Neutrophil (primary cell): Measurements from ENCODE around the gene IARS2.

Source experiments
- H3K27ac ChIP-seq: fragments of 200-600 bp; sonication (generic); 2 replicates; pipeline ENCODE4 v1.5.1; 2016; ENCODE audit warnings: mild to moderate bottlenecking, moderate library complexity
- H3K27me3 ChIP-seq: fragments of 200-600 bp; sonication (generic); 2 replicates; pipeline ENCODE4 v1.6.0; 2016; ENCODE audit warnings: mild to moderate bottlenecking
- H3K36me3 ChIP-seq: fragments of 200-600 bp; sonication (generic); 2 replicates; pipeline ENCODE4 v1.5.1; 2017
- H3K4me1 ChIP-seq, 2 experiments: fragments of 200-600 bp in 1 of 2; sonication (generic) in 1 of 2; 1 replicate in 1 of 2; 2 replicates in 1 of 2; pipeline versions ENCODE4 v1.5.1 to v1.6.1; 2013 to 2016; ENCODE audit warnings: low read depth in 1 of 2, low read length in 1 of 2, mild to moderate bottlenecking in 1 of 2, moderate library complexity in 1 of 2; ENCODE audit not compliant: control insufficient read depth in 1 of 2, insufficient read depth in 1 of 2
- H3K4me3 ChIP-seq, 2 experiments: fragments of 200-600 bp in 1 of 2; sonication (generic) in 1 of 2; 1 replicate in 1 of 2; 2 replicates in 1 of 2; pipeline ENCODE4 v1.5.1; 2013 to 2016; ENCODE audit warnings: low read depth in 1 of 2, low read length in 1 of 2, mild to moderate bottlenecking in 1 of 2, moderate library complexity in 1 of 2
- H3K9me3 ChIP-seq: fragments of 200-600 bp; sonication (generic); 2 replicates; pipeline ENCODE4 v1.5.1; 2016
- CTCF ChIP-seq: fragments of 200-600 bp; sonication (generic); IDR thresholded peaks from 2 replicates; pipeline ENCODE4 v1.5.1; 2016; ENCODE audit warnings: antibody characterized with exemption

IARS2 gene

GRCh38 chr1:220094016-220094911, at the start of gene IARS2:
Gene IARS2 (plus strand): TSS chr1:220094132. CDS start chr1:220094217, 85 bp downstream.
- Histone ChIP-seq H3K36me3 (peaks cover 15% of the 10 kb centered on the region), H3K9me3 (no peaks in the 10 kb centered on the region), H3K4me1 (peaks cover 21 to 25% of the 10 kb centered on the region in 2 experiments), H3K27me3 (no peaks in the 10 kb centered on the region), H3K4me3 (peak within 1 kb of the TSS; percentile 73 to 95), H3K27ac (peak within 1 kb of the TSS; percentile 74)
- TF ChIP-seq CTCF: no peak

GRCh38 chr1:220044678-220045355, 49.1 kb upstream of the IARS2 start:
- peak overlapping the region; percentile 30 for H3K27ac ChIP-seq

DNA sequence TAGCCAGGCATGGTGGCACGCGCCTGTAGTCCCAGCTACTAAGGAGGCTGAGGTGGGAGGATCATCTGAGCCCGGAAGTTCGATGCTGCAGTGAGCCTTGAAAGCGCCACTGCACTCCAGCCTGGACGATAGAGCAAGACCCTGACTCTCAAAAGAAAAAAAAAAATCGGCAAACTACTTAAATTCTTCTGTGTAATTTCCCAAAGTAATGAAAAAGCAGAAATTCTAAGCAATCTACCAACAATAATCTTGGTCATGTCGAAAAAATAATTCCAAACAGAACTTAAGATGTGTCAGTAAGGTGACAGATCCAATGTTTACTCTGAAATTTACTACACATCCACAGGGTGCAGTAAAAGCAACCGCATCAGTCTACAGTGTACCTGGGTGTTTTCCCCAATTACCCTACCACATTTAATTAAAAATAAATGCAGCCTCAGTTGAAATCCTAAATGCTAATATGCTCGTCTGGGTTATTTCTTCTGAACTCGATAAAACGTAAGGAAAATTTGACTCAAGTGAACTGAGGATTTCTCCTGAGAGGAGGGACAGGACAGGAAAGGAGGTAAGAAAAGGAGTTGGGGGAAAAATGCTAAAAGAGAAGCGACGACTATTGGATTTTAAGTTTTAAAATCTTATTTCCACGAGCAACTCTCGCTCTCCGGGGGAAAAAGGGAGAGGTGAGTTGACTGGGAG, 48.4 kb upstream of the IARS2 start:
- Histone ChIP-seq H3K27me3 (no peaks in the 10 kb centered on the region), H3K27ac (peak overlapping the region; percentile 72), H3K9me3 (no peaks in the 10 kb centered on the region), H3K4me3 (peak overlapping the region; percentile 75 to 89), H3K36me3 (no peaks in the 10 kb centered on the region), H3K4me1 (peaks cover 18 to 19% of the 10 kb centered on the region in 2 experiments)
- no peak for TF ChIP-seq CTCF

More at GRCh38 chr1:220044678-220045355, 49.1 kb upstream of the IARS2 start:
- Histone ChIP-seq H3K4me3 (peak overlapping the region in 1 of 2 experiments; percentile 75), H3K27me3 (no peaks in the 10 kb centered on the region), H3K36me3 (peaks cover under 1% of the 10 kb centered on the region), H3K4me1 (peaks cover 18 to 19% of the 10 kb centered on the region in 2 experiments), H3K9me3 (no peaks in the 10 kb centered on the region)
- TF ChIP-seq CTCF: no peak

GRCh38 chr1:220046052-220046930, 47.6 kb upstream of the IARS2 start, which contains the start of gene EPRS1:
Gene EPRS1 (minus strand): TSS chr1:220046505. CDS start chr1:220046388, 117 bp downstream.
- H3K4me1 ChIP-seq: peaks cover 18 to 19% of the 10 kb centered on the region in 2 experiments
- peak; percentile 100 for TF ChIP-seq CTCF
- H3K4me3 ChIP-seq: peak within 1 kb of the TSS; percentile 75 to 89
- H3K27ac ChIP-seq: peak within 1 kb of the TSS; percentile 72
- H3K9me3 ChIP-seq: no peaks in the 10 kb centered on the region
- H3K27me3 ChIP-seq: no peaks in the 10 kb centered on the region
- no peaks in the 10 kb centered on the region for H3K36me3 ChIP-seq
